HepG2 (cell line): ENCODE results near the gene TEX101. TPM values are rescaled to one million over a fixed set of nuclear protein-coding genes. Genes with fewer than 3 reads are reported as not detected.

Experiments
- ELF4 ChIP-seq: sonication (generic); formaldehyde crosslinking; IDR thresholded peaks from 2 replicates; pipeline ENCODE4 v1.5.0; 2020; ENCODE audit warnings: missing genetic modification reagents, mild to moderate bottlenecking, moderate library complexity, borderline replicate concordance
- ESRRA ChIP-seq: sonication (generic); formaldehyde crosslinking; IDR thresholded peaks from 2 replicates; pipeline ENCODE4 v1.5.1; 2020; ENCODE audit warnings: mild to moderate bottlenecking, low read depth, missing genetic modification reagents
- KDM1A ChIP-seq: IDR thresholded peaks from 2 replicates; pipeline ENCODE4 v1.6.1; 2016; ENCODE audit warnings: missing compliant biosample characterization
- ZFP82 ChIP-seq: sonication (generic); formaldehyde crosslinking; IDR thresholded peaks from 2 replicates; pipeline ENCODE4 v1.5.1; 2020; ENCODE audit warnings: mild to moderate bottlenecking, missing genetic modification reagents, borderline replicate concordance
- ZNF3 ChIP-seq: IDR thresholded peaks from 2 replicates; pipeline ENCODE4 v1.7.0; 2017; ENCODE audit warnings: inconsistent platforms
- ZNF382 ChIP-seq: sonication (generic); formaldehyde crosslinking; IDR thresholded peaks from 2 replicates; pipeline ENCODE4 v1.5.0; 2020; ENCODE audit warnings: missing genetic modification reagents, mild to moderate bottlenecking, borderline replicate concordance
- ZNF451 ChIP-seq: sonication (generic); formaldehyde crosslinking; IDR thresholded peaks from 2 replicates; pipeline ENCODE4 v1.5.0; 2020; ENCODE audit warnings: mild to moderate bottlenecking, missing genetic modification reagents
- ZNF781 ChIP-seq: sonication (generic); formaldehyde crosslinking; IDR thresholded peaks from 2 replicates; pipeline ENCODE4 v1.5.1; 2020; ENCODE audit warnings: borderline replicate concordance, mild to moderate bottlenecking, missing genetic modification reagents; ENCODE audit errors: not compliant biosample characterization
- polyA plus RNA-seq, 8 experiments: library from polyadenylated mRNA; depleted of rRNA in 3 of 8; stranded (reverse) in 7 of 8; unstranded in 1 of 8; fragments of >200 nt; fragmentation: Illumina TruSeq in 4 of 8; extraction: Trizol in 4 of 8; gene quantifications; 2 replicates each; pipeline versions ENCODE4 v1.2.1 to v1.2.3, GENCODE V29; 2011 to 2016; ENCODE audit warnings: low read depth in 4 of 8, missing spikeins in 1 of 8, mixed read lengths in 1 of 8; ENCODE audit not compliant: insufficient read depth in 1 of 8
- total RNA-seq, 5 experiments: library from RNA; depleted of rRNA; stranded (reverse); fragments of >200 nt; fragmentation: Illumina TruSeq; extraction: Trizol; gene quantifications; 2 replicates each; pipeline ENCODE4 v1.2.3, GENCODE V29; 2016; ENCODE audit warnings: low read depth in 1 of 5
- TF ChIP-seq, protein P1 (sequence below): sonication (generic); formaldehyde crosslinking; IDR thresholded peaks from 2 replicates; pipeline ENCODE4 v1.8.0; 2022; ENCODE audit warnings: mild to moderate bottlenecking, missing genetic modification reagents, moderate library complexity
- TF ChIP-seq, protein P2 (sequence below): sonication (generic); formaldehyde crosslinking; conservative IDR thresholded peaks from 2 replicates; pipeline ENCODE4 v1.8.1; 2023; ENCODE audit warnings: missing genetic modification reagents
- TF ChIP-seq, protein P3 (sequence below): sonication (generic); formaldehyde crosslinking; IDR thresholded peaks from 2 replicates; pipeline ENCODE4 v1.5.0; 2020; ENCODE audit warnings: mild to moderate bottlenecking, missing genetic modification reagents

Gene TEX101
- total and polyA plus RNA-seq, 2 of the 13 experiments (the other 11 are each of a cell fraction or from before 2014, with no cell fraction given), result not detected

DNA sequence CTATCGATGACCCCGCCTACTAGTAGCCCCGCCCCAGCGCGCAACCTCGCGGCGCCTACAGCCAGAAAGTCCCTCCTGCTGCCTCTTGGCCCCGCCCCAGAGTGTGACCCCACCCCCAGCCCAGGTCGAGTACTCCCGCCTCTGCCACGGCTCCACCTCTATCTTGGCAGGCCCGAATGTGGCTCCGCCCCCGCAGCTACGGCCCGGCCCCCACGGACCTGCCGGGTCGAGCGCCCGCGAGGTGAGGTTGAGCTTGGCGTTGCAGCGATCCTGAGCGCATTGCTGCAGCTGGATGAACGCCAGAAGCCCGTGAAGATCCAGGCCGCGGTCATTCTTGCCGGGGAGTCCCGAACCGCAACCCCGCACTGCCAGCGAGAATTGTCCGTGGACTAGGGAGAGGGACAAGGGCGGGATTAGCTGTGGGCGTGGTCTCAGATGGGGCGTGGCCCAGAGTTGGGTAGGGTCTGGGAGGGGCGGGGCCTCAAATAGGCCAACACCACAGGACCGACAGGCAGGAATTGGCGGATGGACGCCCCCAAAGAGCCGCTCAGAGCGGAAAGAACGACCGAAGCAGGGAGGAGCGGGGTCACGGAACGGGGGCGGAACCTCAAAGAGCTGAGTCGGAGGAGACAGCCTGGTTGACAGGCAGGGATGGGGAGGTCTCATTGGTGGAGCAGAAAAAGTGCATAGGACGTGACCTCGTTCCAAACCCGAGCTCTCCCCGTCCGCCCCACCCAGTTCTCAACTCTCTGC lies 48.9 kb downstream of the TEX101 start (continued):
- TF ChIP-seq, protein P1, sequence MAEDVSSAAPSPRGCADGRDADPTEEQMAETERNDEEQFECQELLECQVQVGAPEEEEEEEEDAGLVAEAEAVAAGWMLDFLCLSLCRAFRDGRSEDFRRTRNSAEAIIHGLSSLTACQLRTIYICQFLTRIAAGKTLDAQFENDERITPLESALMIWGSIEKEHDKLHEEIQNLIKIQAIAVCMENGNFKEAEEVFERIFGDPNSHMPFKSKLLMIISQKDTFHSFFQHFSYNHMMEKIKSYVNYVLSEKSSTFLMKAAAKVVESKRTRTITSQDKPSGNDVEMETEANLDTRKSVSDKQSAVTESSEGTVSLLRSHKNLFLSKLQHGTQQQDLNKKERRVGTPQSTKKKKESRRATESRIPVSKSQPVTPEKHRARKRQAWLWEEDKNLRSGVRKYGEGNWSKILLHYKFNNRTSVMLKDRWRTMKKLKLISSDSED, result no peak
- TF ChIP-seq KDM1A (CRISPR knock-in tag), result no peak
- no peak for TF ChIP-seq ESRRA (CRISPR knock-in tag)
- TF ChIP-seq ZNF382 (CRISPR knock-in tag), result no peak
- TF ChIP-seq ZFP82 (CRISPR knock-in tag), result no peak
- no peak for TF ChIP-seq ZNF3 (CRISPR knock-in tag)
- TF ChIP-seq ZNF451 (CRISPR knock-in tag), result no peak
- no peak for TF ChIP-seq ELF4 (CRISPR knock-in tag)
- no peak for TF ChIP-seq ZNF781 (CRISPR knock-in tag)
- TF ChIP-seq, protein P2, sequence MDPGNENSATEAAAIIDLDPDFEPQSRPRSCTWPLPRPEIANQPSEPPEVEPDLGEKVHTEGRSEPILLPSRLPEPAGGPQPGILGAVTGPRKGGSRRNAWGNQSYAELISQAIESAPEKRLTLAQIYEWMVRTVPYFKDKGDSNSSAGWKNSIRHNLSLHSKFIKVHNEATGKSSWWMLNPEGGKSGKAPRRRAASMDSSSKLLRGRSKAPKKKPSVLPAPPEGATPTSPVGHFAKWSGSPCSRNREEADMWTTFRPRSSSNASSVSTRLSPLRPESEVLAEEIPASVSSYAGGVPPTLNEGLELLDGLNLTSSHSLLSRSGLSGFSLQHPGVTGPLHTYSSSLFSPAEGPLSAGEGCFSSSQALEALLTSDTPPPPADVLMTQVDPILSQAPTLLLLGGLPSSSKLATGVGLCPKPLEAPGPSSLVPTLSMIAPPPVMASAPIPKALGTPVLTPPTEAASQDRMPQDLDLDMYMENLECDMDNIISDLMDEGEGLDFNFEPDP (CRISPR knock-in tag), result no peak
- TF ChIP-seq, protein P3, sequence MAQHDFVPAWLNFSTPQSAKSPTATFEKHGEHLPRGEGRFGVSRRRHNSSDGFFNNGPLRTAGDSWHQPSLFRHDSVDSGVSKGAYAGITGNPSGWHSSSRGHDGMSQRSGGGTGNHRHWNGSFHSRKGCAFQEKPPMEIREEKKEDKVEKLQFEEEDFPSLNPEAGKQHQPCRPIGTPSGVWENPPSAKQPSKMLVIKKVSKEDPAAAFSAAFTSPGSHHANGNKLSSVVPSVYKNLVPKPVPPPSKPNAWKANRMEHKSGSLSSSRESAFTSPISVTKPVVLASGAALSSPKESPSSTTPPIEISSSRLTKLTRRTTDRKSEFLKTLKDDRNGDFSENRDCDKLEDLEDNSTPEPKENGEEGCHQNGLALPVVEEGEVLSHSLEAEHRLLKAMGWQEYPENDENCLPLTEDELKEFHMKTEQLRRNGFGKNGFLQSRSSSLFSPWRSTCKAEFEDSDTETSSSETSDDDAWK (CRISPR knock-in tag), result no peak
- TF ChIP-seq, all 625 proteins: peak for 81
